Spinal cord (tissue), 10 donors: ENCODE measurements around the gene PACRG. TPM values are rescaled to one million over a fixed set of nuclear protein-coding genes. Genes with fewer than 3 reads are reported as not detected.
A peak's percentile ranks its signal among the peaks of the same experiment; 100 is the strongest.

Experiments
- DNase-seq, 6 donors: peaks; one replicate each; pipeline versions ENCODE4 v3.0.0 to v3.0.0-alpha.2; 2013 to 2015; ENCODE audit warnings: low spot score in 6 of 6, low read depth in 4 of 6
- H3K27ac ChIP-seq: one replicate; pipeline ENCODE4 v1.5.1; 2013; ENCODE audit warnings: low read depth, low read length, control low read depth
- H3K27me3 ChIP-seq: one replicate; pipeline ENCODE4 v1.6.1; 2013; ENCODE audit warnings: low read length; ENCODE audit not compliant: control insufficient read depth, insufficient read depth
- H3K36me3 ChIP-seq: one replicate; pipeline ENCODE4 v1.6.1; 2013; ENCODE audit warnings: low read length; ENCODE audit not compliant: control insufficient read depth, insufficient read depth
- H3K4me1 ChIP-seq: one replicate; pipeline ENCODE4 v1.6.1; 2013; ENCODE audit warnings: low read length; ENCODE audit not compliant: control insufficient read depth, insufficient read depth
- H3K4me3 ChIP-seq: one replicate; pipeline ENCODE4 v1.5.1; 2013; ENCODE audit warnings: low read depth, low read length, control low read depth
- H3K9me3 ChIP-seq: one replicate; pipeline ENCODE4 v1.6.1; 2013; ENCODE audit warnings: low read length; ENCODE audit not compliant: control insufficient read depth, insufficient read depth
- WGBS: methylation state at CpG from one replicate; pipeline ENCODE4 v1.1.5; 2013; ENCODE audit warnings: missing lambda C conversion rate; ENCODE audit not compliant: insufficient coverage; 5-methylcytosine and 5-hydroxymethylcytosine counted together
- polyA plus RNA-seq, 2 donors: library from polyadenylated mRNA; unstranded; fragments of 120-200 nt; gene quantifications; one replicate each; pipeline ENCODE4 v1.2.1, GENCODE V29; 2013; ENCODE audit not compliant: insufficient read length in 2 of 2
- total RNA-seq, 2 donors: library from RNA; depleted of rRNA in 1 of 2; stranded (reverse); fragments of 120-200 nt in 1 of 2; fragments of >200 nt in 1 of 2; gene quantifications; one replicate each; pipeline versions ENCODE4 v1.2.3 to v1.2.4, GENCODE V29; 2013 to 2014
- donor health status: healthy.

The PACRG gene
- total and polyA plus RNA-seq, 4 donors = 9.5 to 21.2 (median 17.8) TPM

GRCh38 chr6:163327165-163327880 is 599.5 kb downstream of the PACRG start:
- no peaks in the 10 kb centered on the region for H3K36me3 ChIP-seq
- no peak for DNase-seq
- WGBS = 78% methylated on average over 9 of the region's 9 CpGs
- H3K27ac ChIP-seq = peak overlapping the region; percentile 57
- no peak overlapping the region for H3K4me3 ChIP-seq
- no peaks in the 10 kb centered on the region for H3K27me3 ChIP-seq
- H3K4me1 ChIP-seq = peaks cover 76% of the 10 kb centered on the region
- H3K9me3 ChIP-seq = peaks cover 4% of the 10 kb centered on the region

- no peak for DNase-seq
- Histone ChIP-seq H3K9me3 (peaks cover 4% of the 10 kb centered on the region), H3K36me3 (no peaks in the 10 kb centered on the region), H3K27me3 (no peaks in the 10 kb centered on the region), H3K4me1 (peaks cover 74% of the 10 kb centered on the region), H3K27ac (peak overlapping the region; percentile 48), H3K4me3 (no peak overlapping the region)
- 39% methylated on average over 5 of the region's 8 CpGs for WGBS
Measured at GRCh38 chr6:163327921-163328320, 600.1 kb downstream of the PACRG start.

GRCh38 chr6:163328411-163328810 is 600.6 kb downstream of the PACRG start:
- no peak overlapping the region for H3K4me3 ChIP-seq
- peaks cover 4% of the 10 kb centered on the region for H3K9me3 ChIP-seq
- no peaks in the 10 kb centered on the region for H3K27me3 ChIP-seq
- 94% methylated on average over 11 of the region's 11 CpGs for WGBS
- DNase-seq = no peak
- H3K4me1 ChIP-seq = peaks cover 70% of the 10 kb centered on the region
- H3K36me3 ChIP-seq = no peaks in the 10 kb centered on the region
- H3K27ac ChIP-seq = peak overlapping the region; percentile 48

GRCh38 chr6:163329991-163330390 is 602.2 kb downstream of the PACRG start:
- WGBS = 41% methylated on average over 7 of the region's 9 CpGs
- Histone ChIP-seq H3K36me3 (no peaks in the 10 kb centered on the region), H3K27ac (peak overlapping the region; percentile 81), H3K4me3 (no peak overlapping the region), H3K4me1 (peaks cover 67% of the 10 kb centered on the region), H3K27me3 (no peaks in the 10 kb centered on the region), H3K9me3 (peaks cover 4% of the 10 kb centered on the region)
- peak in 2 of 6 donors; percentile 74 to 82 for DNase-seq

- H3K9me3 ChIP-seq = peaks cover 4% of the 10 kb centered on the region
- no peaks in the 10 kb centered on the region for H3K36me3 ChIP-seq
- H3K4me3 ChIP-seq = no peak overlapping the region
- no peak for DNase-seq
- 92% methylated on average over 9 of the region's 9 CpGs for WGBS
- H3K27me3 ChIP-seq = no peaks in the 10 kb centered on the region
- H3K27ac ChIP-seq = peak overlapping the region; percentile 81
- H3K4me1 ChIP-seq = peaks cover 69% of the 10 kb centered on the region
Measured at GRCh38 chr6:163331245-163331644, 603.5 kb downstream of the PACRG start.

GRCh38 chr6:163332575-163332974 is 604.8 kb downstream of the PACRG start:
- no peaks in the 10 kb centered on the region for H3K36me3 ChIP-seq
- H3K27ac ChIP-seq = no peak overlapping the region
- H3K4me1 ChIP-seq = peaks cover 72% of the 10 kb centered on the region
- WGBS = 91% methylated on average over 6 of the region's 7 CpGs
- no peak overlapping the region for H3K4me3 ChIP-seq
- peaks cover 2% of the 10 kb centered on the region for H3K27me3 ChIP-seq
- no peaks in the 10 kb centered on the region for H3K9me3 ChIP-seq
- no peak for DNase-seq

- Histone ChIP-seq H3K9me3 (no peaks in the 10 kb centered on the region), H3K27me3 (peaks cover 2% of the 10 kb centered on the region), H3K4me1 (peaks cover 74% of the 10 kb centered on the region), H3K4me3 (no peak overlapping the region), H3K27ac (no peak overlapping the region), H3K36me3 (no peaks in the 10 kb centered on the region)
- no peak for DNase-seq
- no CpG with 5 or more reads among the region's 4 CpGs for WGBS
Measured at GRCh38 chr6:163333038-163333437, 605.3 kb downstream of the PACRG start.

GRCh38 chr6:163333701-163334663 is 606.2 kb downstream of the PACRG start:
- WGBS = 86% methylated on average over 16 of the region's 26 CpGs
- no peak for DNase-seq
- Histone ChIP-seq H3K4me3 (no peak overlapping the region), H3K36me3 (no peaks in the 10 kb centered on the region), H3K9me3 (no peaks in the 10 kb centered on the region), H3K27ac (no peak overlapping the region), H3K27me3 (peaks cover 2% of the 10 kb centered on the region), H3K4me1 (peaks cover 74% of the 10 kb centered on the region)

GRCh38 chr6:163335056-163335455 is 607.3 kb downstream of the PACRG start:
- H3K9me3 ChIP-seq = no peaks in the 10 kb centered on the region
- 80% methylated on average over 7 of the region's 7 CpGs for WGBS
- H3K4me1 ChIP-seq = peaks cover 67% of the 10 kb centered on the region
- peaks cover 2% of the 10 kb centered on the region for H3K27me3 ChIP-seq
- H3K36me3 ChIP-seq = no peaks in the 10 kb centered on the region
- peak overlapping the region; percentile 62 for H3K27ac ChIP-seq
- no peak overlapping the region for H3K4me3 ChIP-seq
- no peak for DNase-seq
